ENCODE measurements around the gene RAD51B.

DNA sequence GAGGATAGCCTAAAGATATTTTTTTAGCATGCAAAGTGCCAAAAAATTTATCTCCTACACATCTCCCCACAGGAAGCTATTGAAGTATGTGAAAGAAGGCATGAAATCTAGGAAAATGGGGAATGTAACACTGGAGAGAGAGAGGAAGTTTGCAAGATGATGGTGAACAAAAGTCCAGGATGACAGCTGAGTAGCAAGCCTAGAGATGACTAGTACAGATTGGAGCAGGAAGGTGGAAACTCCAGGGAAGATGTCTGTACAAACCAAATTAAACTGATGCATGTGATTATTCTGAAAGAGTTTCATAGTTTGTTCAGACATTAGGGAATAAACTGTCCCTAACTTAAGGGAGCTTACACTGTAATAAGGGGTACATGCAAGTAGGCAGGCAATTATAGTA, 99.3 kb downstream of the RAD51B start:
- TF ChIP-seq, protein P1, sequence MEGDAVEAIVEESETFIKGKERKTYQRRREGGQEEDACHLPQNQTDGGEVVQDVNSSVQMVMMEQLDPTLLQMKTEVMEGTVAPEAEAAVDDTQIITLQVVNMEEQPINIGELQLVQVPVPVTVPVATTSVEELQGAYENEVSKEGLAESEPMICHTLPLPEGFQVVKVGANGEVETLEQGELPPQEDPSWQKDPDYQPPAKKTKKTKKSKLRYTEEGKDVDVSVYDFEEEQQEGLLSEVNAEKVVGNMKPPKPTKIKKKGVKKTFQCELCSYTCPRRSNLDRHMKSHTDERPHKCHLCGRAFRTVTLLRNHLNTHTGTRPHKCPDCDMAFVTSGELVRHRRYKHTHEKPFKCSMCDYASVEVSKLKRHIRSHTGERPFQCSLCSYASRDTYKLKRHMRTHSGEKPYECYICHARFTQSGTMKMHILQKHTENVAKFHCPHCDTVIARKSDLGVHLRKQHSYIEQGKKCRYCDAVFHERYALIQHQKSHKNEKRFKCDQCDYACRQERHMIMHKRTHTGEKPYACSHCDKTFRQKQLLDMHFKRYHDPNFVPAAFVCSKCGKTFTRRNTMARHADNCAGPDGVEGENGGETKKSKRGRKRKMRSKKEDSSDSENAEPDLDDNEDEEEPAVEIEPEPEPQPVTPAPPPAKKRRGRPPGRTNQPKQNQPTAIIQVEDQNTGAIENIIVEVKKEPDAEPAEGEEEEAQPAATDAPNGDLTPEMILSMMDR (IDR thresholded peaks at IDR 0.05): no peak
- TF ChIP-seq POLR2A (IDR thresholded peaks at IDR 0.05): no peak
